ENCODE data around the gene RAP1GDS1. TPM values are rescaled to one million over a fixed set of nuclear protein-coding genes. Genes with fewer than 3 reads are reported as not detected.

RAP1GDS1 gene
- total and polyA plus RNA-seq, 2 of the 13 experiments (the other 11 are each of a cell fraction or from before 2014, with no cell fraction given): 19.3 to 42.5 TPM

GRCh38 chr4:98406819-98407218, 145.6 kb downstream of the RAP1GDS1 start:
- WGBS (ENCODE audit: low lambda C conversion rate): 94% methylated on average over 2 of the region's 2 CpGs
- Histone ChIP-seq H3K9ac (ENCODE audit: insufficient read depth, low read depth, low read length) (no peak overlapping the region), H3K27me3 (ENCODE audit: control insufficient read depth in 1 of 2, insufficient read depth in 2 of 2, low read length in 2 of 2) (no peaks in the 10 kb centered on the region; a peak in 1 of 5 replicates), H3K9me3 (ENCODE audit: low read length) (no peaks in the 10 kb centered on the region), H3K79me2 (ENCODE audit: insufficient read depth, low read length) (no peaks in the 10 kb centered on the region), H3K4me3 (replicated peaks in 1 of 3; ENCODE audit: insufficient read depth in 1 of 3, low read depth in 2 of 3, low read length in 3 of 3) (no peak overlapping the region), H2AFZ (ENCODE audit: low read length) (no peak overlapping the region), H3K4me1 (ENCODE audit: insufficient read depth, low read length) (no peaks in the 10 kb centered on the region), H4K20me1 (ENCODE audit: insufficient read depth, low read length) (no peaks in the 10 kb centered on the region), H3K27ac (ENCODE audit: extremely low read length, insufficient read depth, low read length) (no peak overlapping the region), H3K4me2 (ENCODE audit: low read depth, low read length) (no peak overlapping the region), H3K36me3 (replicated peaks in 1 of 2; ENCODE audit: control insufficient read depth in 1 of 2, insufficient read depth in 2 of 2, low read length in 2 of 2) (no peaks in the 10 kb centered on the region)
- ATAC-seq: no peak
- TF ChIP-seq POLR2AphosphoS5 (IDR thresholded peaks at IDR 0.05; ENCODE audit: low read depth, low read length) (no peak), ZNF577 (CRISPR knock-in tag; IDR thresholded peaks at IDR 0.05; ENCODE audit: borderline replicate concordance, low read depth) (no peak), SP4 (CRISPR knock-in tag; IDR thresholded peaks at IDR 0.05) (no peak), PRDM15 (CRISPR knock-in tag; IDR thresholded peaks at IDR 0.05) (no peak), ARID3A (IDR thresholded peaks at IDR 0.05; ENCODE audit: low read depth, low read length) (no peak), ZFP36L1 (CRISPR knock-in tag; IDR thresholded peaks at IDR 0.05) (no peak), FOXM1 (CRISPR knock-in tag; IDR thresholded peaks at IDR 0.05) (no peak), SOX6 (IDR thresholded peaks at IDR 0.05) (no peak), SOX6 (CRISPR knock-in tag; IDR thresholded peaks at IDR 0.05) (no peak), HOXA5 (CRISPR knock-in tag; IDR thresholded peaks at IDR 0.05) (no peak), PITX1 (CRISPR knock-in tag; IDR thresholded peaks at IDR 0.05) (no peak), TP53 (CRISPR knock-in tag; conservative IDR thresholded peaks at IDR 0.05) (no peak), ZNF124 (CRISPR knock-in tag; IDR thresholded peaks at IDR 0.05) (no peak), MXI1 (IDR thresholded peaks at IDR 0.05; ENCODE audit: borderline replicate concordance, low read depth, low read length) (no peak)
- FAIRE-seq: no peak
- DNase-seq (ENCODE audit: low spot score): no peak
- in situ Hi-C loops (cut with HindIII; ENCODE audit: extremely low pct_ligation_motif_present, low pct_unique_long_range_greater_than_20kb) (no loop called here), intact Hi-C loops (cut with micrococcal nuclease; ENCODE audit: unreplicated experiment) (no loop called here)
- ChIA-PET CTCF (ENCODE audit: low intra/inter-chr PET ratio, low total read pairs) (no interaction called here), POLR2A (no interaction called here)
- no TSS peak for BruUV-seq (replicated peaks)

All from HepG2 (cell line).